Stromal cell of bone marrow (primary cell): Measurements from ENCODE around the gene KYAT1.

Source experiments
- DNase-seq: peaks from one replicate; pipeline ENCODE4 v3.0.0-alpha.2; 2012; ENCODE audit warnings: low read depth

The KYAT1 gene

DNA sequence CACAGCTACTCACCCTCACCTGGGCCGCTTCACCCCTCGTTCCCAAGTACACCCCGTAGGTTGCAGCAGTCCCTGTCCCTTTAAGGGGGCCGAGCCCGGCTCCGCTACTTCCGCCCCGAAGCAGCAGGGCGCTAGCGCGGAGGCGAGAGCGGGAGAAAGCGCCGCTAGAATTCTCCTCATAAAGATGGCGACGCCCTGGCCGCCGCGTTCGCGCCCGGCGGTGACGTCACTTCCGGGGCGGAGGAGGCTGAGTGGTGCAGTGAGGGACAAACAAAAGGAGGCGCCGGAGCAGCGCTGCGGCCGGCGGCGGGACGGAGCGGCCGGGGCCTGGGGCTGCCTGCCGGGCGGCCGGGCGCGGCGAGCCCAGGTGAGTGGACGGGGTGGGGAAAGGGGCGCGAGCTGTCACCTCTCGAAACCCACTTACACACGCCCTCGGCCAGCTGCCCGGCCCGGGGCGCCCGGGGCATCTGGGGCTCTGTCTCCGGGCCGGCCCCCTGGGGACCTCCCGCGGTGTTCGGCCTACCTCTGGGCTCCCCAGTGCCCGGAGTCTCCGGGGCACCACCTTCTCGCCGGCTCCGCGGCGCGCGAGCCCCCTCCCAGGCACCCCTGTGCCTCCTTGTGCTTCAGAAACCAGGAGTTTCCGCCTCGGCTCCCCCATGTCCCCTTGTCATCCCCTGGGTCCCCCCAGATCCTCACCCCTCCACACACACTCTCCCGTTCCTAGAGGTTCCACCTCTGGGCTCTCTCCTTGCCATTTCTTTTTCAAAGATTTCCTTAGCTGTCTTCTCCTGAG is at the start of gene KYAT1, which contains the start of gene LRRC8A:
KYAT1 (minus strand) TSS at position 67 of the 793 bp plus-strand sequence. CDS start 36,545 bp downstream, outside the sequence.
LRRC8A (plus strand) TSS at position 250 of the 793 bp plus-strand sequence. CDS start 25,032 bp downstream, outside the sequence.
- DNase-seq, result peak; percentile 93

DNA sequence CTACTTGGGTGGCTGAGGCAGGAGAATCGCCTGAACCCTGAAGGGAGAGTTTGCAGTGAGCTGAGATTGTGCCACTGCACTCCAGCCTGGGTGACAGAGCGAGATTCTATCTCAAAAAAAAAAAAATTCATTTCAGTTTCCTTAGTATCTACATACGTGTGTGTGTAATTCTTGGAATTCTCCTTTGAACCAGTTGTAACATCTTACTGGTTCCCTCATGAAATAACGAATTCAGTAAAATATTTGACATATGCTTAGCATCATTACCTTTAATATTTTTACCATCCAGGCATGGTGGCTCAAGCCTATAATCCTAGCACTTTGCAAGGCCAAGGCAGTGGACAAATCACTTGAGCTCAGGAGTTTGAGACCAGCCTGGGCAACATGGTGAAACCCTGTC is 47.8 kb upstream of the KYAT1 start:
- no peak for DNase-seq

DNA sequence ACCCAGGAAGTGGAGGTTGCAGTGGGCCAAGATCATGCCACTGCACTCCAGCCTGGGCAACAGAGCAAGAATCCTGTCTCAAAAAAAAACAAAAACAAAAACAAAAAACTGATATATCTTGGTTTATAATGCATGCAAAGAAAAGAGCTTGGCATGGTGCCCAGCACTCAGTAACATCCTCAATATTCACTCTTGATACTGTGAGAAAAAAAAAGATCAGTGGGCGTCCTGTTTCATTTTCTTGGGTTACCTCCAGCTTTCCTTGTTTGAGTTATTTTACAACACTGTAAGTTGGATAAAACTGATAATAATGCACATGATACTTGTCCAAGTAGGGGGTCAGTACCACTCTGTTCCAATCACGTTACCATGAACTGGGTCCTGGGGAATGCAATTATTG is 46.9 kb upstream of the KYAT1 start:
- no peak for DNase-seq

DNA sequence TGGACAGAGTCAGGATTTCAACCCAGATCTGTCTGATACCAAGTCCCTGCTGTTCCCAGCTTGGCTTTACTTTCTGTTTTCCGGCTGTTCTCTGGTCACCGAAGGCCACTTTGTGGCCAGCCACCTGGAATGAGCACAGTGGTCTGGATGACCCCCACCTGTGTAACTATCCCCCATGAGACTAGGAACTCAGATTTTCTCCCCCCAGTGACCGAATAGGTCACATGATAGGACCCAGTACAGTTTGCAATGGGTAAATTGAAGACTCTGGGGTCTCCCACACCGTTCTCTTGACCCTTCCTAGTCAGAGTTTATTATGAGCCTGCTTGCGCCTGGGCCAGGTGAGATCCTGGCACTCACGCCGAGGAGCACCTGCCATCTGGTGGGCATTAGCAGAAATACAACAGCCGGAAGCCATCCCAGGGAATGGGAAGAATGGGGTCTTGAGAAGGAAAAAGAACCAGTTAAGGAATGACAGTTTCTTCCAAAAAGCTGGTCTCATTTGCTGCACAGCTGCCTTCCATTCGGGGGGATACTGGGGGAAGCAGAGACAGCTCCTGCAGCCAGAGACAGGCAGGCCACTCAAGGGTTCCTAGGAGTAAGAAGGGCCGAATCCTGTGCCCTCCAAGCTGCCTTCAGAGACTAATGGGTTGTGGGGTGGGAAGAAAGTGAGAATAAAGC is 46.1 kb upstream of the KYAT1 start:
- DNase-seq, result no peak

DNA sequence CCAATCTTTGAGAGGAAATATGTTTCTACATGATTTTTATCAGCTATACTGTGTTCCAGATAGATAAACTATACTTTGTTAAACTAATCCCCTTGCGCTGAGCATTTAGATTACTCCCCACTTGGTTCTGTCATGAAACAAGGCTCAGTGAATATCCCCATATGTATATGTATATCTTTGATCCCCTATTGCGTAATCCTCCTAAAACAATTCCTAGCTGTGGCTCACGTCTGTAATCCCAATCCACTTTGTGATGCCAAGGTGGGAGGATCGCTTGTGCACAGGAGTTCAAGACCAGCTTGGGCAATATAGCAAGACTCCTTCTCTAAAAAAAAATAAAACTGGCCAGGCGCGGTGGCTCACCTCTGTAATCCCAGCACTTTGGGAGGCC is 41.7 kb upstream of the KYAT1 start:
- DNase-seq, result no peak

GRCh38 chr9:128921881-128922763 is 40.4 kb upstream of the KYAT1 start:
- no peak for DNase-seq

DNA sequence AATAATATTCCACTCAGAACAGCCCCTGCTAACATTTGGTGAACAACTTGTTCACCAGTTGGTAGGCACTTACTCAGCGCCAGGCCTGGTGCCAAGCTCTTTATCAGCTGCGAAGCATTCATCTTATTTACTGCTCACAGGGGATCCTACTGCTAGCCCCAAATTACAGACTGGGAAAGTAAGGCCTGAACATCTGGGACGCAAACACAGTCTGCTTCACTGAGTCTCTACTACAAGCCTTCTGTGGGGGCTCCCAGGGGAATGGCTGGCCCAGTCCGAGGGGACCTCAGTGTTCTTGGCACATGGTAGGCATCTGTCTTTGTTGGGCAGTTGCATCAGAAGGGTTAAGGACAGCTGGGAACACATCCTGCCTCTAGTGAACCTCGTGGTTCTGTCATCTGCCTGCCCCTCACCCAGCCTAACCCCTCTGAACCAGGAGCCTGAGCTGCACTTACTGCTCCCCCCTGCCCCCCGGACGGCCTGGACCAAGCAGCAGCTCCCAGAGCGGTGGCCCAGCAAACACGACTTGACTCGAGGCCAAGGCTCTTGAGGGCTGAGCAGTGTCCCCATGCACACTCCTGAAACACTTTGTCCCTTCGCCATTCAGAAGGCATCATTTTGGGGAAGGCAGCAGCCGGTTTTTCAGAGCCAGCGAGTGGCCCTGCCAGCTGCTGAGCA is 38.8 kb upstream of the KYAT1 start, which contains the start of gene PHYHD1:
PHYHD1 (plus strand) TSS at position 602 of the 678 bp plus-strand sequence. CDS start 1,342 bp downstream, outside the sequence.
- DNase-seq, result peak; percentile 61

DNA sequence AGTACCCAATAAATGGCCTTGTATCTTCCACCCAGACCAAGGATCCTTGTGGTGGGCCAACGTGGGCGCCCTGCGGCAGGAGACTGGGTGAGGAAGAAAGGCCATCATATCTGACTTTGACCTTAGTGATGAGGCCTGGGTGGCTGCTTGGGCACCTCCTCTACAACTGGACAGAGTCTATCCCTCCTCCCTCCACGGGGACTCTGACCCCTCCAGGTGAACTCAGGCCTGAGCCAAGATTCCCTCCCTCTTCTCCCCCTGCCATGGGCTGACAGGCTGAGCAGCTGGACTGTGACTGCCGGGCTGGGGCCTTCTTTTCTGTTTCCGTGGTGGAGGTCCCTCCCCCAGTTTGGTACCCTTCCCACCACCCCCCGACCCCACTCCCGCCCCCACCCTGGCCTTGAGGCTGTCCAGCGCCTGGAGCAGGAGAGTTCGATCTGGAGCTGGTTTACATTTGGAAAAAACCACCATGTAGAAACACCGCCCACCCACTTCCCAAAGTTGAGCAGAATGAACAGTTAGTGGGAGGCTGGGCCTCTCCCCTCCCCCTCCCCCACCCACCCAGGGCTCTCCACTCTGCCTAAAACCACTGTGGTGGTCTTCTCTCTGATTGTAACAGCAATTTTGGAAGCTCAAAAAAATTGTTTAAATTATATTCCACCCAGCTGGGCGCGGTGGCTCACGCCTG is 37.8 kb upstream of the KYAT1 start:
- DNase-seq, result no peak

- no peak for DNase-seq
Measured at GRCh38 chr9:128918921-128919320, 37.2 kb upstream of the KYAT1 start.

DNA sequence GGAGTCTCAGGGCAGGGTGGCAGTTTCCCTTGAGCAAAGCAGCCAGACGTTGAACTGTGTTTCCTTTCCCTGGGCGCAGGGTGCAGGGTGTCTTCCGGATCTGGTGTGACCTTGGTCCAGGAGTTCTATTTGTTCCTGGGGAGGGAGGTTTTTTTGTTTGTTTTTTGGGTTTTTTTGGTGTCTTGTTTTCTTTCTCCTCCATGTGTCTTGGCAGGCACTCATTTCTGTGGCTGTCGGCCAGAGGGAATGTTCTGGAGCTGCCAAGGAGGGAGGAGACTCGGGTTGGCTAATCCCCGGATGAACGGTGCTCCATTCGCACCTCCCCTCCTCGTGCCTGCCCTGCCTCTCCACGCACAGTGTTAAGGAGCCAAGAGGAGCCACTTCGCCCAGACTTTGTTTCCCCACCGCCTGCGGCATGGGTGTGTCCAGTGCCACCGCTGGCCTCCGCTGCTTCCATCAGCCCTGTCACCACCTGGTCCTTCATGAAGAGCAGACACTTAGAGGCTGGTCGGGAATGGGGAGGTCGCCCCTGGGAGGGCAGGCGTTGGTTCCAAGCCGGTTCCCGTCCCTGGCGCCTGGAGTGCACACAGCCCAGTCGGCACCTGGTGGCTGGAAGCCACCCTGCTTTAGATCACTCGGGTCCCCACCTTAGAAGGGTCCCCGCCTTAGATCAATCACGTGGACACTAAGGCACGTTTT is 35.5 kb upstream of the KYAT1 start:
- DNase-seq, result peak; percentile 77

GRCh38 chr9:128916745-128917144 is 35.0 kb upstream of the KYAT1 start:
- no peak for DNase-seq

DNA sequence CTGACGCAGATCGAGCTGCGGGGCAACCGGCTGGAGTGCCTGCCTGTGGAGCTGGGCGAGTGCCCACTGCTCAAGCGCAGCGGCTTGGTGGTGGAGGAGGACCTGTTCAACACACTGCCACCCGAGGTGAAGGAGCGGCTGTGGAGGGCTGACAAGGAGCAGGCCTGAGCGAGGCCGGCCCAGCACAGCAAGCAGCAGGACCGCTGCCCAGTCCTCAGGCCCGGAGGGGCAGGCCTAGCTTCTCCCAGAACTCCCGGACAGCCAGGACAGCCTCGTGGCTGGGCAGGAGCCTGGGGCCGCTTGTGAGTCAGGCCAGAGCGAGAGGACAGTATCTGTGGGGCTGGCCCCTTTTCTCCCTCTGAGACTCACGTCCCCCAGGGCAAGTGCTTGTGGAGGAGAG is 34.5 kb upstream of the KYAT1 start:
- DNase-seq, result no peak

GRCh38 chr9:128913995-128914772 is 32.4 kb upstream of the KYAT1 start:
- no peak for DNase-seq

DNA sequence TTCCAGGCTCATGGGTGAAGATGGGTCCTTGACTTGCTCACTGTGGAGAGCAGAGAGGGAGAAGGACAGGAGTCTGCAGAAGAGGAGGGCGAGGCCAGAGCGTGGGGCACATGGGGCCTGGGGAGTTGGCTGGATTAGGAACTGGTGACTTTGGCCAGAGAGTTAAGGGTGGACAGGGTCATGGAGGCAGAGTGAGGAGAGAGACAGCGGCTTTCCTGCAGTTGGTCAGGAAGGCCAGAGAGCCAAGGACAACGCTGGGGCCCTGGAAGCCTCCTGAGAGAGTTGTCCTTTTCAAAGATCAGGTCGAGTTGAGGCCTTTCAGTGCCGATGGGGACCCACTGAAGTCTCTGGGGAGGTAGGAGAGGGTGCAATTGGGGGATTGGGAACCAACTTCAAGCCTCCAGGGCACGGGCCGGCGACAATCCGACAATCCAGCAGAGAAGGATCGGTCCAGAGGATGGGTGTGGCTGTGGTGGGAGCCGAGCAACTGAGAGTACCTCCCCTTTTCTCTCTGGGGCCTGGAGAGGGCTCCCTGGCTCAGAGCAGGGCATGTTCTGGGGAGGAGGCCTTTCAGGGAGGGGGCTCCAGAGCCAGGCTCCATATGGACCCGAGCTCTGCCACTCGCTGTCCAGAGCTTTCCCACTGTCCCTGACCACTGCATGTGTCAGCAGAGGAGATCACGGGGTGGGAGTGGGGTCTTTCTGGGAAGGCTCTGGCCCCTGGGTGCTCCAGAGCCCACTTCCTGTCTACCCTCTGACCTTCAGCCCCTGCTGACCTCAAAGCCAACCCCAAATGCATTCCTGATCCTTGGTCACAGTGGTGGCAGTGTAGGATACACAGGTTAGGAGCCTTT is 31.5 kb upstream of the KYAT1 start:
- no peak for DNase-seq

DNA sequence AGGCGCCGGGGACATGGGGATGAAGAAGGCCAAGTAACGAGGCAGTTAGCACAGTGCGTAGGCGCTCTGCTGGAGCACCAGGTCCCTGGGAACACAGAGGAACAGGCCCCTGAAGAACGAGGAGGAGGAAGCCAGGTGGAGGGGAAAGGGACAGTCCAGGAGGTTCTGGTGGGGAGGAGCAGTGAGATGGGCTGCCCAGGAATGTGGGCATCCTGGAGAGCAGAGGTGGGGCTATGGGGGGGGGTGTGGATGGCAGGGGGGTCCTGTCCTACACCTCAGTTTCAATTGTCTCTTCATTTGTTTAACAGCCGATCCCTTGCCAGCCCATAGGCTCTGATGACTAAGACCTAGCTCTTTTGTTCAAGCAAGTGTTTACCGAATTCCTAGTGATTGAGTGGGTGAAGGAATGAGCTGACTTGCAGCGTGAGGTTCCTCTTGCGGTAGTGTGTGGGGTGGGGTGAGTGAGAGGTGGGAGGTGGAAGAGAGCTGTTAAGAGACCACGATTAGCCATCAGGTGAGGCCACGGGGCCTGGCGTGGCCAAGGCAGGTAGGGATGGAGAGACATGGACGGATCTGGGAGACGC is 30.6 kb upstream of the KYAT1 start:
- DNase-seq, result peak; percentile 43

DNA sequence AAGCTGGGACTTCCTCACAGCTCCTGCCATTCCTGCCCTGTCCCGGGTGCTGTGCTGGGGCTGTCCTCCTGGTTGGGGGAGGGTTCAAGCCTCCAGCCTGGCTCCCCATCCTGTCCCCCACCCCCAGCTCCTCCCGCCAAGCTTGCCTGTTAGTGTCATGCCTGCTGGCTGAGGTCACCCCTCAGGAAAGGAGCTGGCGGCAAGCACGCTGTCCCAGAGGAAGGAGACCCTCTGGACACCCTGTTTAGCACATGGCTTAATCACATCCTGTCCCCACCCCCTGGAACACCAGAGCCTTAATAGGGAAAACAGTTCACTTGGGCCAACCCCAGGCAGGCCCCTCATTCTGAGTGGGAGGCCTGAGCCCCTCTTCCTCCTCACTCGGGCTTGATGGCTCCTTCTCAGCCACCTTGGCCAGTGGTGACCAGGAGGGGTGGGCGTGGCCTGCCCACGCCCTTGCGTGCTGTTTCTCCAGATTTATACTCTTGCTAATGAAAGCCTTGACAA is 29.8 kb upstream of the KYAT1 start:
- DNase-seq, result no peak

DNA sequence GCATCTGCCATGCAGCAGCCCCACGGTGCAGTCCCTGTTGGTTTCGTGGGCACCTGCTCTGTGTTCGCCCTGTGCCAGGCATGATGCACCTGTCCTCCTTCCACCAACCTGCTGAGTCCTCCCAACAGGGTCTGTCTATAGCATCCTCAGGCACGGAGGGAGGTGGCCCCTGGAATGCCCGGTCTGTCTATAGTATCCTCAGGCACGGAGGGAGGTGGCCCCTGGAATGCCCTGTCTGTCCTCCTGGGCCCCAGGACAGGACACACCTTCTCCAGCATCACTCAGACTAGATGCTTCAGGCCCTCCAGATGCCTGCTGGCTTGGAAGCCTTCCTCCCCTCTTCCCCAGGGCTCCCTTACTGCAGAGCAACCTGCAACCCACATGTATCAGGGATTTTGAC is 29.2 kb upstream of the KYAT1 start:
- no peak for DNase-seq

DNA sequence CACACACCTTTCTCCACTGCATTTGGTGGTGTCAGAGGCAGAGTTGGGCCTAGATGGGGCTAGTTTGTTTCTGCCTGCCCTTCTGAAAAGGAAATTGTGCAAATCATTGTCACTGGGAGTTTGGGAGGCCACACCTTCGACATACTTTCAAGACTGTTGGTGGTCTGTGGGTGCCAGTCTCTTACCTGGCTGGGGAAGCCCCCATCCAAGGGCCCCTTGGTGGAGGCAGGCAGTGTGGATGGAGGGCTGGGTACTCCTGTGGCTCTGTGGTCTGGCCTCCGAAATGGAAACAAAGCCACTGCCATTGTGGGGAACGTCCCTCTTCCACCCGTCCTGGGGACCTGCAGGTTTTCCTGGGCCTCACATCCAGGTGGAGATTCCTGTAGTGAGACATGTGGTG is 28.1 kb upstream of the KYAT1 start:
- no peak for DNase-seq
